Measurements from ENCODE around the gene KCNMA1.

GRCh38 chr10:77310288-77310840 is 327.2 kb downstream of the KCNMA1 start:
- TF ChIP-seq CTCF (IDR thresholded peaks at IDR 0.05): no peak
- TF ChIP-seq EZH2 (IDR thresholded peaks at IDR 0.05; ENCODE audit: borderline replicate concordance, insufficient read depth, low read depth, low read length, poor library complexity, severe bottlenecking): no peak

Measured in B cell (primary cell).